H1 (cell line): Measurements from ENCODE around the gene LAMC3. TPM values are rescaled to one million over a fixed set of nuclear protein-coding genes. Genes with fewer than 3 reads are reported as not detected.

Source experiments
- ATF3 ChIP-seq: IDR thresholded peaks from 2 replicates; pipeline ENCODE4 v1.6.1; 2011; ENCODE audit warnings: low read depth, mild to moderate bottlenecking, low read length; ENCODE audit not compliant: insufficient read depth
- E2F6 ChIP-seq: IDR thresholded peaks from 2 replicates; pipeline ENCODE4 v1.6.1; 2012; ENCODE audit warnings: inconsistent platforms
- EP300 ChIP-seq, 2 experiments: IDR thresholded peaks; 1 replicate in 1 of 2; 2 replicates in 1 of 2; pipeline ENCODE4 v1.6.1; 2011 to 2012; ENCODE audit warnings: low read depth in 2 of 2, low read length in 2 of 2, mild to moderate bottlenecking in 2 of 2, borderline replicate concordance in 1 of 2, inconsistent platforms in 1 of 2, moderate library complexity in 1 of 2
- TAF1 ChIP-seq: IDR thresholded peaks from 2 replicates; pipeline ENCODE4 v1.6.1; 2011; ENCODE audit warnings: mild to moderate bottlenecking, low read depth, low read length
- polyA plus RNA-seq, 7 experiments: library from polyadenylated mRNA; depleted of rRNA in 3 of 7; stranded (reverse) in 5 of 7; unstranded in 2 of 7; fragments of >200 nt in 5 of 7; fragments of 200-250 nt in 2 of 7; gene quantifications; 1 replicate in 5 of 7; 2 replicates in 1 of 7; 4 replicates in 1 of 7; pipeline versions ENCODE4 v1.2.1 to v1.2.3, GENCODE V29; 2011 to 2013; ENCODE audit warnings: missing spikeins in 2 of 7, mixed read lengths in 2 of 7
- total RNA-seq: library from RNA; stranded (reverse); fragmentation: NEBNext Ultra II Directional; extraction: Animal tissue kit (Norgen Biotek cat#: 25700); gene quantifications from 2 replicates; pipeline ENCODE4 v1.2.1, GENCODE V29; 2021

Gene LAMC3
- total and polyA plus RNA-seq, 2 of the 8 experiments (the other 6 are each of a cell fraction or from before 2014, with no cell fraction given) = 9.3 to 12.3 TPM

- TF ChIP-seq EP300 (IDR thresholded peaks at IDR 0.05; ENCODE audit: borderline replicate concordance in 1 of 2, low read depth in 2 of 2, low read length in 2 of 2) = no peak
- no peak for TF ChIP-seq ATF3
- TF ChIP-seq TAF1 = no peak
- TF ChIP-seq E2F6 = no peak
These were observed 60.7 kb downstream of the LAMC3 start (continued) for GRCh38 chr9:131069699-131070098.
